ENCODE results near the gene CHRNB2.

DNA sequence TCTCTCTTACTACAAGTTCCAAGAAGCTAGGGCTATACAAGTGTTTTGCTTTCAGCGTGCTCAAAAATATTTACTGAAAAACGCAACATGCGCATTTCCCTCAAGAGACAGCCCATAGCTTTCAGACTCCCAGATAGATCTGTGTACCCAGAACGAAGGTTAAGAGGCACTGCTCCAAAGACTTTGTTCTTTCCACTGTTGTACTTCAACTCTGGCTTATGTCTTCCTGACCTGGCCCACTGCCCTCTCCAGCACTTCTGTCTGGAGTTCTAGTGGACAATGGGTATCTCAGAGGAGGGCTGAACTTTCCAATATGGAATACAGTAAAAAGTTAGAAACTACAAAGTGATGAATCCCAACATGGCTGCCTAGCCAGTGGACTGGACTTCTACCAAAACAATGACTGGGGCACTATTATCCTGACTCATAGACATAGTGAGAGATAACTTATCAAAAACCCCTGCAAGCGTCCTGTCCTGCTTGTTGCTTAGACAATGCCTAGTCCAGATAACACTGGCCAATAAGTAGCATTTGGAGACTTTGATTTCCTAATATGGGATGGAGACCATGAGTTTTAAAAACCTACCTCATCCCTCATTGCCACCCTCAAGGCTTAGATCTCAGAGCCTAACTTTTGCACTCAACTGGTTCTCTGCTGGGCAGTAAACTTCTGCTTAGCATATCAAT lies 49.2 kb downstream of the CHRNB2 start:
- TF ChIP-seq, protein P1, sequence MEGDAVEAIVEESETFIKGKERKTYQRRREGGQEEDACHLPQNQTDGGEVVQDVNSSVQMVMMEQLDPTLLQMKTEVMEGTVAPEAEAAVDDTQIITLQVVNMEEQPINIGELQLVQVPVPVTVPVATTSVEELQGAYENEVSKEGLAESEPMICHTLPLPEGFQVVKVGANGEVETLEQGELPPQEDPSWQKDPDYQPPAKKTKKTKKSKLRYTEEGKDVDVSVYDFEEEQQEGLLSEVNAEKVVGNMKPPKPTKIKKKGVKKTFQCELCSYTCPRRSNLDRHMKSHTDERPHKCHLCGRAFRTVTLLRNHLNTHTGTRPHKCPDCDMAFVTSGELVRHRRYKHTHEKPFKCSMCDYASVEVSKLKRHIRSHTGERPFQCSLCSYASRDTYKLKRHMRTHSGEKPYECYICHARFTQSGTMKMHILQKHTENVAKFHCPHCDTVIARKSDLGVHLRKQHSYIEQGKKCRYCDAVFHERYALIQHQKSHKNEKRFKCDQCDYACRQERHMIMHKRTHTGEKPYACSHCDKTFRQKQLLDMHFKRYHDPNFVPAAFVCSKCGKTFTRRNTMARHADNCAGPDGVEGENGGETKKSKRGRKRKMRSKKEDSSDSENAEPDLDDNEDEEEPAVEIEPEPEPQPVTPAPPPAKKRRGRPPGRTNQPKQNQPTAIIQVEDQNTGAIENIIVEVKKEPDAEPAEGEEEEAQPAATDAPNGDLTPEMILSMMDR (IDR thresholded peaks at IDR 0.05; ENCODE audit: extremely low read depth in 1 of 2, insufficient read depth in 1 of 2, low read depth in 1 of 2, low read length in 2 of 2), result no peak
- TF ChIP-seq POLR2A (IDR thresholded peaks at IDR 0.05; ENCODE audit: low read depth, low read length), result no peak
- TF ChIP-seq, protein P2, sequence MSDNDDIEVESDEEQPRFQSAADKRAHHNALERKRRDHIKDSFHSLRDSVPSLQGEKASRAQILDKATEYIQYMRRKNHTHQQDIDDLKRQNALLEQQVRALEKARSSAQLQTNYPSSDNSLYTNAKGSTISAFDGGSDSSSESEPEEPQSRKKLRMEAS (IDR thresholded peaks at IDR 0.05; ENCODE audit: insufficient read depth, insufficient read length), result no peak
- no peak for TF ChIP-seq JUN (IDR thresholded peaks at IDR 0.05; ENCODE audit: borderline replicate concordance, insufficient read depth, insufficient read length, low read depth)
